Transverse colon (tissue), 4 donors: Measurements from ENCODE around the gene OMD. TPM values are rescaled to one million over a fixed set of nuclear protein-coding genes. Genes with fewer than 3 reads are reported as not detected.

Experiments
- DNase-seq: peaks from one replicate; pipeline ENCODE4 v3.0.0-alpha.2; 2019
- H3K27ac ChIP-seq, 4 donors: fragments of 200-600 bp; sonication (generic); 2 replicates each; pipeline ENCODE4 v1.5.1; 2016 to 2018; ENCODE audit warnings: inconsistent platforms in 4 of 4
- H3K27me3 ChIP-seq: fragments of 200-600 bp; sonication (generic); 2 replicates; pipeline ENCODE4 v1.5.1; 2017; ENCODE audit warnings: inconsistent platforms
- H3K36me3 ChIP-seq, 4 donors: fragments of 200-600 bp; sonication (generic); 2 replicates each; pipeline ENCODE4 v1.5.1; 2017 to 2019; ENCODE audit warnings: inconsistent platforms in 4 of 4
- H3K4me1 ChIP-seq, 4 donors: fragments of 200-600 bp; sonication (generic); 2 replicates each; pipeline ENCODE4 v1.5.1; 2017 to 2020; ENCODE audit warnings: inconsistent platforms in 4 of 4
- H3K4me3 ChIP-seq, 4 donors: fragments of 200-600 bp; sonication (generic); 1 replicate in 1 of 4; 2 replicates in 3 of 4; pipeline versions ENCODE4 v1.5.1 to v1.6.1; 2017 to 2019; ENCODE audit warnings: inconsistent platforms in 4 of 4
- H3K9me3 ChIP-seq, 2 donors: fragments of 200-600 bp; sonication (generic); 2 replicates each; pipeline ENCODE4 v1.5.1; 2017 to 2019; ENCODE audit warnings: inconsistent platforms in 2 of 2
- CTCF ChIP-seq, 5 experiments: fragments of 200-600 bp in 3 of 5; fragments of 450-650 bp in 2 of 5; sonication (generic) in 3 of 5; IDR thresholded peaks; 1 replicate in 2 of 5; 2 replicates in 3 of 5; pipeline ENCODE4 v1.5.1; 2016 to 2017; ENCODE audit warnings: antibody characterized with exemption in 5 of 5, inconsistent platforms in 3 of 5, mild to moderate bottlenecking in 2 of 5, moderate library complexity in 1 of 5
- EP300 ChIP-seq: sonication (generic); formaldehyde crosslinking; IDR thresholded peaks from one replicate; pipeline ENCODE4 v1.6.1; 2017; ENCODE audit warnings: antibody characterized with exemption, low read depth
- POLR2A ChIP-seq: fragments of 450-650 bp; IDR thresholded peaks from one replicate; pipeline ENCODE4 v1.6.1; 2016; ENCODE audit warnings: antibody characterized with exemption, mild to moderate bottlenecking, moderate library complexity
- POLR2AphosphoS5 ChIP-seq, 3 donors: sonication (generic); formaldehyde crosslinking; IDR thresholded peaks; one replicate each; pipeline ENCODE4 v1.6.1; 2016; ENCODE audit warnings: antibody characterized with exemption in 3 of 3
- WGBS, 2 donors: methylation state at CpG; one replicate each; pipeline ENCODE4 v1.1.5; 2018; ENCODE audit warnings: low coverage in 1 of 2; 5-methylcytosine and 5-hydroxymethylcytosine counted together
- in situ Hi-C, 4 donors: fragments of 200-750 bp; cut with MboI; loops; one replicate each; pipeline versions ENCODE4 v1.15.0 to v1.15.1; 2017; ENCODE audit warnings: low sequenced_read_pairs in 3 of 4, low pct_ligation_motif_present in 1 of 4, low pct_unique_long_range_greater_than_20kb in 1 of 4
- intact Hi-C: fragments of 100-400 bp; cut with DNase I; formaldehyde crosslinking; loops from one replicate; pipeline ENCODE4 v1.15.1; 2023; ENCODE audit warnings: low total_unique reads
- total RNA-seq, 4 donors: library from RNA; depleted of rRNA; stranded (reverse); fragments of >200 nt; gene quantifications; one replicate each; pipeline ENCODE4 v1.1.0, GENCODE V29; 2016

The OMD gene
- total RNA-seq, 4 donors from 2014 or later, result 0.80 to 6.7 (median 2.2) TPM; not detected in 1

GRCh38 chr9:92435263-92435662 lies 11.0 kb upstream of the OMD start:
- in situ Hi-C loops (loop anchor here (10.0 to 25.0 kb wide), 4 partner anchors 90 to 298 kb away; partner anchors contain the start of genes CENPP (in 1 of the 4) and NOL8 (in 1 of the 4)), intact Hi-C loops (loop anchor here (10.0 kb wide), 1 partner anchor 90 kb away; no protein-coding TSS in a partner anchor)
- Histone ChIP-seq H3K9me3 (no peaks in the 10 kb centered on the region), H3K4me1 (peaks cover 0 to 3% (median 0%) of the 10 kb centered on the region in 4 donors), H3K27me3 (no peaks in the 10 kb centered on the region), H3K36me3 (no peaks in the 10 kb centered on the region), H3K27ac (no peak overlapping the region), H3K4me3 (no peak overlapping the region)
- TF ChIP-seq EP300, result no peak
- TF ChIP-seq CTCF (IDR thresholded peaks at IDR 0.05), result no peak
- no peak for TF ChIP-seq POLR2A
- TF ChIP-seq POLR2AphosphoS5 (IDR thresholded peaks at IDR 0.05), result no peak
- DNase-seq, result no peak
- WGBS, 2 donors, result 83 to 93% methylated on average over 1 of the region's 1 CpG

GRCh38 chr9:92432972-92433548 lies 8.8 kb upstream of the OMD start:
- 89 to 90% methylated on average over 5 of the region's 5 CpGs for WGBS, 2 donors
- Histone ChIP-seq H3K9me3 (no peaks in the 10 kb centered on the region), H3K4me3 (no peak overlapping the region), H3K27me3 (no peaks in the 10 kb centered on the region), H3K36me3 (no peaks in the 10 kb centered on the region), H3K4me1 (no peaks in the 10 kb centered on the region), H3K27ac (no peak overlapping the region)
- intact Hi-C loops, result loop anchor here (10.0 kb wide), 1 partner anchor 88 kb away; no protein-coding TSS in a partner anchor
- DNase-seq, result no peak
- TF ChIP-seq POLR2A, result no peak
- TF ChIP-seq POLR2AphosphoS5 (IDR thresholded peaks at IDR 0.05), result no peak
- TF ChIP-seq CTCF (IDR thresholded peaks at IDR 0.05), result no peak
- no peak for TF ChIP-seq EP300
- in situ Hi-C loops, result loop anchor here (10.0 to 25.0 kb wide), 4 partner anchors 88 to 296 kb away; partner anchors contain the start of genes CENPP (in 1 of the 4) and NOL8 (in 1 of the 4)

DNA sequence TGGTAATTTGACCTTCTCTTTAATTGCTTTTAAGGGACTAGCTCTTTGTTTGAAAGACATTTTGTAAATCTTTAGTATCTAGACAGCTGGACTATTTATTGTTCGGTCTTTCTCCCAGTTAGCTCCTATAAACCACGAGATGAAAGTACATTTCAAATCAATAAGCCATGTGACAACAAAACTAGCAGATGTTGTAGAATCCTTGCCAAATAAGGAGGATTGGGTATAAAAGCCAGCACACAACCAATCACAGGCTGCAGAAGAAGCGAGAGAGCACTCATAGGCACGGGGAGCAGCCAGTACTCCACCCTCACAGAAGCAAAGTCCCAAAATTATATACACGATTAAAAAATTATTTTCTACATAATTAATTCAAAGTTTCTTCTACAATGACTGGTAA lies 8.1 kb upstream of the OMD start:
- intact Hi-C loops (loop anchor here (10.0 kb wide), 1 partner anchor 88 kb away; no protein-coding TSS in a partner anchor), in situ Hi-C loops (loop anchor here (10.0 to 25.0 kb wide), 4 partner anchors 88 to 295 kb away; partner anchors contain the start of genes CENPP (in 1 of the 4) and NOL8 (in 1 of the 4))
- no peak for TF ChIP-seq EP300
- no peaks in the 10 kb centered on the region for H3K9me3 ChIP-seq
- no peaks in the 10 kb centered on the region for H3K4me1 ChIP-seq
- H3K36me3 ChIP-seq, result no peaks in the 10 kb centered on the region
- DNase-seq, result no peak
- H3K27ac ChIP-seq, result no peak overlapping the region
- no peaks in the 10 kb centered on the region for H3K27me3 ChIP-seq
- H3K4me3 ChIP-seq, result no peak overlapping the region
- WGBS, 2 donors, result 71 to 77% methylated on average over 5 of the region's 5 CpGs

- in situ Hi-C loops (loop anchor here (10.0 to 25.0 kb wide), 4 partner anchors 85 to 293 kb away; partner anchors contain the start of genes CENPP (in 1 of the 4) and NOL8 (in 1 of the 4)), intact Hi-C loops (loop anchor here (10.0 kb wide), 1 partner anchor 85 kb away; no protein-coding TSS in a partner anchor)
- no peaks in the 10 kb centered on the region for H3K36me3 ChIP-seq
- no peaks in the 10 kb centered on the region for H3K27me3 ChIP-seq
- TF ChIP-seq POLR2AphosphoS5 (IDR thresholded peaks at IDR 0.05), result no peak
- no peak for TF ChIP-seq POLR2A
- no peak for TF ChIP-seq EP300
- no peak for TF ChIP-seq CTCF (IDR thresholded peaks at IDR 0.05)
- H3K4me1 ChIP-seq, result peaks cover 0 to 7% (median 0%) of the 10 kb centered on the region in 4 donors
- no peak for DNase-seq
- 82 to 89% methylated on average over 2 of the region's 2 CpGs for WGBS, 2 donors
- H3K4me3 ChIP-seq, result no peak overlapping the region
- no peaks in the 10 kb centered on the region for H3K9me3 ChIP-seq
- H3K27ac ChIP-seq, result no peak overlapping the region
These were observed 5.6 kb upstream of the OMD start for GRCh38 chr9:92429836-92430235.
